Endodermal cell (in vitro differentiated cells): ENCODE measurements around the gene ERMAP. TPM values are rescaled to one million over a fixed set of nuclear protein-coding genes. Genes with fewer than 3 reads are reported as not detected.

Source experiments
- DNase-seq: peaks from one replicate; pipeline ENCODE4 v3.0.0-alpha.2; 2017
- H3K27ac ChIP-seq: 2 replicates; pipeline ENCODE4 v1.5.1; 2013; ENCODE audit warnings: mild to moderate bottlenecking, low read depth, low read length, moderate library complexity
- H3K27me3 ChIP-seq: 2 replicates; pipeline ENCODE4 v1.6.1; 2013; ENCODE audit warnings: mild to moderate bottlenecking, low read length, moderate library complexity; ENCODE audit not compliant: insufficient read depth, control insufficient read depth, poor library complexity, severe bottlenecking
- H3K36me3 ChIP-seq: 2 replicates; pipeline ENCODE4 v1.7.0; 2013; ENCODE audit warnings: mild to moderate bottlenecking, low read length, moderate library complexity; ENCODE audit not compliant: control insufficient read depth, insufficient read depth
- H3K4me1 ChIP-seq: one replicate; pipeline ENCODE4 v1.7.0; 2013; ENCODE audit warnings: low read length; ENCODE audit not compliant: control insufficient read depth, insufficient read depth
- H3K4me3 ChIP-seq: 2 replicates; pipeline ENCODE4 v1.5.1; 2013; ENCODE audit warnings: mild to moderate bottlenecking, low read length, moderate library complexity
- H3K9ac ChIP-seq: 2 replicates; pipeline ENCODE4 v1.6.1; 2013; ENCODE audit warnings: mild to moderate bottlenecking, low read length, moderate library complexity; ENCODE audit not compliant: poor library complexity, severe bottlenecking; ENCODE audit errors: extremely low read depth
- H3K9me3 ChIP-seq: 2 replicates; pipeline ENCODE4 v1.6.1; 2013; ENCODE audit warnings: mild to moderate bottlenecking, low read length, moderate library complexity; ENCODE audit not compliant: control insufficient read depth
- H3K27ac Mint-ChIP-seq: 2 replicates; pipeline ENCODE4 v1.8.0; 2020; ENCODE audit warnings: mixed read lengths
- H3K27me3 Mint-ChIP-seq: 2 replicates; pipeline ENCODE4 v1.8.0; 2021; ENCODE audit warnings: mild to moderate bottlenecking, mixed read lengths; ENCODE audit not compliant: insufficient read depth
- H3K36me3 Mint-ChIP-seq: 2 replicates; pipeline ENCODE4 v1.8.0; 2020; ENCODE audit warnings: low read depth, mixed read lengths
- H3K4me1 Mint-ChIP-seq: 2 replicates; pipeline ENCODE4 v1.8.0; 2020; ENCODE audit warnings: mixed read lengths
- H3K4me3 Mint-ChIP-seq: 2 replicates; pipeline ENCODE4 v1.8.0; 2020; ENCODE audit warnings: mild to moderate bottlenecking, moderate library complexity, mixed read lengths
- H3K9me3 Mint-ChIP-seq: 2 replicates; pipeline ENCODE4 v1.8.0; 2020; ENCODE audit warnings: mild to moderate bottlenecking, mixed read lengths
- WGBS, 2 experiments: methylation state at CpG; one replicate each; pipeline versions ENCODE4 v1.1.5 to v1.1.7; 2013; ENCODE audit warnings: missing lambda C conversion rate in 2 of 2, mixed read lengths in 1 of 2; ENCODE audit not compliant: insufficient coverage in 1 of 2, insufficient read length in 1 of 2; 5-methylcytosine and 5-hydroxymethylcytosine counted together
- total RNA-seq, 2 donors: library from RNA; stranded (reverse); fragmentation: NEBNext Ultra II Directional in 1 of 2; extraction: Animal tissue kit (Norgen Biotek cat#: 25700) in 1 of 2; gene quantifications; 2 replicates in 1 of 2; 3 replicates in 1 of 2; pipeline ENCODE4 v1.2.1, GENCODE V29; 2021
- TF ChIP-seq, protein P1 (sequence below): fragments of 200-600 bp; sonication (generic); conservative IDR thresholded peaks from 2 replicates; pipeline ENCODE4 v1.5.0; 2021; ENCODE audit warnings: antibody characterized with exemption, mild to moderate bottlenecking

The ERMAP gene
- total RNA-seq, 2 donors from 2014 or later = 5.1 to 5.7 TPM

DNA sequence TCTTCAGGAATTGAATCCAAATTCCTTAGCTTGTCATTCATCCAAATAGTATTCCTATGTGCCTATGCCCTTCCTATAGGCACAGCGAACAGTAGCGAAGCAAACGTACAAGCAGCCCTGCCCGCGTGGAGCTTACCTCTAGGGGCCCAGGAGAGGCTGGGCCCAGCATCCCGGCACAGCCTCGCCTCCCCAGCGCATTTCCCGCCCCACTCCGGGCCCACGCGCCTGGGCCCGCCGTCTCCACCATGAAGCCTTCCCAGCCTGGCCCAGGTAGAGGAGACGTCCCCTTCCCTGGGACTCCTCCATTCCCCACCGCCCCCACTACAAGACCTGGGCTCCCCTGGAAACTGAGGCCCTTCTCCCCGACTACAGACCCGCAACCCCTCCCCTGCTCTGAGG is 32.4 kb upstream of the ERMAP start:
- Histone ChIP-seq H3K9ac (no peak overlapping the region), H3K36me3 (peaks cover 26% of the 10 kb centered on the region), H3K4me1 (no peaks in the 10 kb centered on the region), H3K27ac (no peak overlapping the region), H3K4me3 (no peak overlapping the region), H3K9me3 (no peaks in the 10 kb centered on the region), H3K27me3 (no peaks in the 10 kb centered on the region)
- no peak for DNase-seq
- peaks cover 36% of the 10 kb centered on the region for H3K36me3 Mint-ChIP-seq
- H3K27ac Mint-ChIP-seq = no peak overlapping the region
- H3K4me3 Mint-ChIP-seq = peak overlapping the region; percentile 28
- H3K4me1 Mint-ChIP-seq = peaks cover 4% of the 10 kb centered on the region
- H3K9me3 Mint-ChIP-seq = no peaks in the 10 kb centered on the region
- TF ChIP-seq, protein P1, sequence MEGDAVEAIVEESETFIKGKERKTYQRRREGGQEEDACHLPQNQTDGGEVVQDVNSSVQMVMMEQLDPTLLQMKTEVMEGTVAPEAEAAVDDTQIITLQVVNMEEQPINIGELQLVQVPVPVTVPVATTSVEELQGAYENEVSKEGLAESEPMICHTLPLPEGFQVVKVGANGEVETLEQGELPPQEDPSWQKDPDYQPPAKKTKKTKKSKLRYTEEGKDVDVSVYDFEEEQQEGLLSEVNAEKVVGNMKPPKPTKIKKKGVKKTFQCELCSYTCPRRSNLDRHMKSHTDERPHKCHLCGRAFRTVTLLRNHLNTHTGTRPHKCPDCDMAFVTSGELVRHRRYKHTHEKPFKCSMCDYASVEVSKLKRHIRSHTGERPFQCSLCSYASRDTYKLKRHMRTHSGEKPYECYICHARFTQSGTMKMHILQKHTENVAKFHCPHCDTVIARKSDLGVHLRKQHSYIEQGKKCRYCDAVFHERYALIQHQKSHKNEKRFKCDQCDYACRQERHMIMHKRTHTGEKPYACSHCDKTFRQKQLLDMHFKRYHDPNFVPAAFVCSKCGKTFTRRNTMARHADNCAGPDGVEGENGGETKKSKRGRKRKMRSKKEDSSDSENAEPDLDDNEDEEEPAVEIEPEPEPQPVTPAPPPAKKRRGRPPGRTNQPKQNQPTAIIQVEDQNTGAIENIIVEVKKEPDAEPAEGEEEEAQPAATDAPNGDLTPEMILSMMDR = no peak
- H3K27me3 Mint-ChIP-seq = peaks cover 16% of the 10 kb centered on the region
- WGBS, 2 experiments = 94 to 97% methylated on average over 15 to 18 of the region's 18 CpGs

DNA sequence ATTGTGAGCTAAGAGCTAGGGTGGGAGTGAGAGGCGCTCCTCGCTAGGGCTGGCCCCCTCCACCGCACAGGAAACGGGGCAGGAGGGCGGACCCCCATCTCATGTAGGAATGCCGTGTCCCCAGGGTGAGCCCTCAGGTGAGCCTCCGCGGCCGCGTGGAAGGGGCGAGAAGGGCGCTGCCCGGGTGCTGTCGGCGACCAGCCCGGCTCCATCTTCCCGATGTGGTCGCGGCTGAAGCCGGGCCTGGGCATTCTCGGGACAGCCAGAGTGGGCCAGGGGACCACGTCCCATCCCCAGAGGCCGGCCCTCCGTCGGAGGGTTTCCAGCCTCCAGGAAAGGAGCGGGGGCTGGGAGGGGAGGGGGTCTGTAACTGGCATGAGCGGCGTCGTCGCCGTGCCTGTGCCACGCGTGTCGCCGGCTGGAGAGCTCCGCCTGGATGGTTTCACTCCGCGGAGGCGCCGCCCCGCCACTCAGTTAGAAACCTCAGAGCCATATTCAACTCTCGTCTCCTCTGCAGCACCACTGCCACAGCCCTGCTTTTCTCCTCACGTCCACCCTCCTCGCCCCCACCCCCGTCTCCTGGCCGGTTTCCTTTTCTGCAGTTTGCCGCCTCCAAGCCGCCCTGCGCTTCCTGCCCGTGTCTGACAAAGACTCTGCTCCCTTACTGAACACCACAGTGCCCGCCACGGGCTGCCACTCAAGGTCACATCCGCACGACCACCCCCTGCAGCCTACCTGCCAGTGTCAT is 31.8 kb upstream of the ERMAP start, which contains the start of gene TMEM269:
TMEM269 (plus strand) TSS at position 46 of the 748 bp plus-strand sequence. CDS start 4,903 bp downstream, outside the sequence.
- no peaks in the 10 kb centered on the region for H3K9me3 ChIP-seq
- H3K9me3 Mint-ChIP-seq = no peaks in the 10 kb centered on the region
- peaks cover 4% of the 10 kb centered on the region for H3K4me1 Mint-ChIP-seq
- DNase-seq = no peak
- peak within 1 kb of the TSS; percentile 28 for H3K4me3 Mint-ChIP-seq
- no peak within 1 kb of the TSS for H3K27ac ChIP-seq
- H3K4me3 ChIP-seq = no peak within 1 kb of the TSS
- TF ChIP-seq, protein P1 = no peak
- peaks cover 16% of the 10 kb centered on the region for H3K27me3 Mint-ChIP-seq
- WGBS, 2 experiments = 91 to 92% methylated on average over 23 to 54 of the region's 54 CpGs
- H3K27me3 ChIP-seq = no peaks in the 10 kb centered on the region
- H3K27ac Mint-ChIP-seq = no peak within 1 kb of the TSS
- H3K4me1 ChIP-seq = no peaks in the 10 kb centered on the region
- peaks cover 30% of the 10 kb centered on the region for H3K36me3 Mint-ChIP-seq
- H3K9ac ChIP-seq = no peak within 1 kb of the TSS
- peaks cover 20% of the 10 kb centered on the region for H3K36me3 ChIP-seq

DNA sequence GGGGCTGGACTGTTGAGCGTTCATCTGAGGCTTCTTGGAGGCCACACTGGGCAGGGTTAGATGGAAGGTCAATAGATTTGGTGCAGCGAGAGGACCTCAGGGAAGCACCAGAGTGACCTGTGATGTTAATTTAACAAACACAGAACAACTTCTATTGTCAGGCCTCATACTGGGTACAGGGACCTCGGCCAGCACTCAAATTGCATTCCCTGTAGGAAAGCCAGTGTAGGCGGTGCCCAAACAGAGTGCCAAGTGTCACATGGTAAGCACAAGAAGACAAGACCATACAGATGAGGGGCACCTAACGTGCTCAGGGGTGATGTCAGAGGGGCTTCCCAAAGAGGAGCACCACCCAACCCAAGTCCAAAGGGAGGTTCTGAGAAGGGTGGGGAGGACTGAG is 30.8 kb upstream of the ERMAP start:
- 92 to 97% methylated on average over 4 to 5 of the region's 5 CpGs for WGBS, 2 experiments
- TF ChIP-seq, protein P1 = no peak
- H3K4me3 ChIP-seq = no peak overlapping the region

More for the DNA sequence above, 30.8 kb upstream of the ERMAP start:
- H3K36me3 ChIP-seq = peaks cover 10% of the 10 kb centered on the region
- no peaks in the 10 kb centered on the region for H3K27me3 ChIP-seq
- no peak overlapping the region for H3K27ac ChIP-seq
- Mint-ChIP-seq H3K4me1 (peaks cover 4% of the 10 kb centered on the region), H3K4me3 (no peak overlapping the region), H3K36me3 (peaks cover 21% of the 10 kb centered on the region), H3K9me3 (no peaks in the 10 kb centered on the region), H3K27me3 (peaks cover 16% of the 10 kb centered on the region), H3K27ac (no peak overlapping the region)
- DNase-seq = no peak
- no peaks in the 10 kb centered on the region for H3K4me1 ChIP-seq
- no peaks in the 10 kb centered on the region for H3K9me3 ChIP-seq
- no peak overlapping the region for H3K9ac ChIP-seq
